IMR-90 (cell line): Measurements from ENCODE around the gene SLC26A6. TPM values are rescaled to one million over a fixed set of nuclear protein-coding genes. Genes with fewer than 3 reads are reported as not detected.

ENCODE experiments used
- ATAC-seq: fragments of 200-7000 bp; cut with Tn5 transposase; 2 replicates; pipeline ENCODE4 v1.9.1; 2020; ENCODE audit warnings: low read depth, mild to moderate bottlenecking, moderate library complexity
- BruUV-seq: library from RNA; stranded (reverse); fragments of 400-500 nt; replicated peaks from 2 replicates; lab custom pipeline; 2021; lab: Mats Ljungman, UMichigan
- CTCF ChIA-PET: fragments of 300-600 bp; formaldehyde crosslinking; extraction: SDS; loops from one replicate; lab custom pipeline; 2021; ENCODE audit warnings: antibody characterized with exemption; lab: Yijun Ruan, JAX
- POLR2A ChIA-PET: fragments of 300-600 bp; sonication (Branson Sonifier 250); formaldehyde crosslinking; loops from one replicate; lab custom pipeline; 2022; ENCODE audit warnings: antibody characterized with exemption; ENCODE audit not compliant: unreplicated experiment; lab: Charles Lee
- DNase-seq: peaks from one replicate; pipeline ENCODE4 v3.0.0; 2013
- H2AFZ ChIP-seq: replicated peaks from 2 replicates; pipeline ENCODE3; 2013; ENCODE audit warnings: low read length, mild to moderate bottlenecking; ENCODE audit not compliant: poor library complexity
- H2AK5ac ChIP-seq: 2 replicates; pipeline ENCODE4 v1.6.1; 2013; ENCODE audit warnings: low read depth, low read length, inconsistent platforms
- H2AK9ac ChIP-seq: replicated peaks from 2 replicates; pipeline ENCODE3; 2013; ENCODE audit warnings: mild to moderate bottlenecking, low read depth, low read length, moderate library complexity; ENCODE audit not compliant: poor library complexity
- H2BK120ac ChIP-seq: 2 replicates; pipeline ENCODE4 v1.6.1; 2013; ENCODE audit warnings: low read depth, low read length, inconsistent platforms
- H2BK15ac ChIP-seq: 3 replicates; pipeline ENCODE4 v1.6.1; 2013; ENCODE audit warnings: low read depth, low read length, inconsistent platforms
- H2BK20ac ChIP-seq: 2 replicates; pipeline ENCODE4 v1.6.1; 2013; ENCODE audit warnings: low read depth, mild to moderate bottlenecking, inconsistent platforms, low read length, moderate library complexity
- H2BK5ac ChIP-seq: 2 replicates; pipeline ENCODE4 v1.6.1; 2013; ENCODE audit warnings: mild to moderate bottlenecking, low read depth, low read length, inconsistent platforms; ENCODE audit not compliant: poor library complexity, severe bottlenecking
- H3K14ac ChIP-seq: replicated peaks from 2 replicates; pipeline ENCODE4 v1.6.1; 2013; ENCODE audit warnings: low read depth, low read length, inconsistent platforms
- H3K18ac ChIP-seq: 2 replicates; pipeline ENCODE4 v1.6.1; 2013; ENCODE audit warnings: low read depth, low read length, control low read depth
- H3K23ac ChIP-seq: 2 replicates; pipeline ENCODE4 v1.6.1; 2013; ENCODE audit warnings: low read depth, low read length, inconsistent platforms
- H3K27ac ChIP-seq: 2 replicates; pipeline ENCODE4 v1.5.1; 2013; ENCODE audit warnings: mild to moderate bottlenecking, control low read depth, low read length; ENCODE audit not compliant: insufficient read depth
- H3K27me3 ChIP-seq: 2 replicates; pipeline ENCODE4 v1.6.1; 2013; ENCODE audit warnings: low read length; ENCODE audit not compliant: control insufficient read depth, insufficient read depth
- H3K36me3 ChIP-seq: 2 replicates; pipeline ENCODE4 v1.6.1; 2013; ENCODE audit warnings: low read length, mixed read lengths; ENCODE audit not compliant: control insufficient read depth, insufficient read depth
- H3K4ac ChIP-seq: 2 replicates; pipeline ENCODE4 v1.6.1; 2013; ENCODE audit warnings: low read depth, low read length, inconsistent platforms
- H3K4me1 ChIP-seq: 2 replicates; pipeline ENCODE4 v1.6.1; 2013; ENCODE audit warnings: low read length, mixed read lengths; ENCODE audit not compliant: control insufficient read depth, insufficient read depth
- H3K4me2 ChIP-seq: 2 replicates; pipeline ENCODE4 v1.6.1; 2013; ENCODE audit warnings: low read depth, mild to moderate bottlenecking, control low read depth, low read length, moderate library complexity
- H3K4me3 ChIP-seq: 2 replicates; pipeline ENCODE4 v1.5.1; 2013; ENCODE audit warnings: low read depth, mild to moderate bottlenecking, control low read depth, low read length, moderate library complexity; ENCODE audit not compliant: insufficient read depth
- H3K56ac ChIP-seq: 2 replicates; pipeline ENCODE4 v1.6.1; 2013; ENCODE audit warnings: low read length, inconsistent platforms; ENCODE audit not compliant: insufficient read depth; ENCODE audit errors: extremely low read depth
- H3K79me1 ChIP-seq, 2 experiments: 2 replicates each; pipeline ENCODE4 v1.6.1; 2013; ENCODE audit warnings: low read length in 2 of 2, inconsistent platforms in 1 of 2, low read depth in 1 of 2
- H3K9ac ChIP-seq: 2 replicates; pipeline ENCODE4 v1.6.1; 2013; ENCODE audit warnings: low read depth, low read length, control low read depth
- H3K9me1 ChIP-seq: 2 replicates; pipeline ENCODE4 v1.6.1; 2013; ENCODE audit warnings: low read length, inconsistent platforms; ENCODE audit not compliant: insufficient read depth
- H3K9me3 ChIP-seq: 2 replicates; pipeline ENCODE4 v1.6.1; 2013; ENCODE audit warnings: low read length; ENCODE audit not compliant: control insufficient read depth, insufficient read depth
- H4K20me1 ChIP-seq: 2 replicates; pipeline ENCODE4 v1.6.1; 2013; ENCODE audit warnings: low read length, inconsistent platforms; ENCODE audit not compliant: insufficient read depth
- H4K5ac ChIP-seq: 2 replicates; pipeline ENCODE4 v1.6.1; 2013; ENCODE audit warnings: mild to moderate bottlenecking, low read depth, low read length, control low read depth
- H4K8ac ChIP-seq, 2 experiments: 2 replicates each; pipeline ENCODE4 v1.6.1; 2013; ENCODE audit warnings: low read depth in 2 of 2, low read length in 2 of 2, control low read depth in 1 of 2, inconsistent platforms in 1 of 2
- H4K91ac ChIP-seq: 2 replicates; pipeline ENCODE4 v1.6.1; 2013; ENCODE audit warnings: low read depth, low read length, inconsistent platforms; ENCODE audit not compliant: insufficient read depth
- BHLHE40 ChIP-seq: fragments of 150-350 bp; IDR thresholded peaks from 2 replicates; pipeline ENCODE4 v1.6.1; 2016; ENCODE audit warnings: mild to moderate bottlenecking, low read depth, low read length
- CHD1 ChIP-seq: IDR thresholded peaks from 2 replicates; pipeline ENCODE4 v1.6.1; 2012; ENCODE audit warnings: low read depth, low read length, improper control_type of control experiment
- MXI1 ChIP-seq: IDR thresholded peaks from 2 replicates; pipeline ENCODE4 v1.6.1; 2012; ENCODE audit warnings: low read depth, mild to moderate bottlenecking, low read length, moderate library complexity, borderline replicate concordance
- RAD21 ChIP-seq: IDR thresholded peaks from 2 replicates; pipeline ENCODE4 v1.6.1; 2012; ENCODE audit warnings: low read length, improper control_type of control experiment
- RFX5 ChIP-seq: IDR thresholded peaks from 2 replicates; pipeline ENCODE4 v1.8.0; 2012; ENCODE audit warnings: low read depth, mild to moderate bottlenecking, low read length, moderate library complexity
- SMC3 ChIP-seq: fragments of 150-350 bp; IDR thresholded peaks from 2 replicates; pipeline ENCODE4 v1.6.1; 2016; ENCODE audit warnings: low read depth, mild to moderate bottlenecking, antibody characterized with exemption, low read length, moderate library complexity
- WGBS, 2 experiments: methylation state at CpG; one replicate each; pipeline versions ENCODE4 v1.1.5 to v1.1.7; 2013; ENCODE audit warnings: missing lambda C conversion rate in 2 of 2; ENCODE audit not compliant: insufficient read length in 1 of 2; ENCODE audit errors: extremely low coverage in 2 of 2; 5-methylcytosine and 5-hydroxymethylcytosine counted together
- dilution Hi-C: fragments of 300-500 bp; cut with HindIII; formaldehyde crosslinking; loops from one replicate; pipeline ENCODE4 v1.14.3; 2018; ENCODE audit warnings: low sequenced_read_pairs; ENCODE audit not compliant: unreplicated experiment
- in situ Hi-C: fragments of 300-500 bp; cut with MboI; formaldehyde crosslinking; loops from 3 replicates; pipeline ENCODE4 v1.14.3; 2019; ENCODE audit warnings: low sequenced_read_pairs, inconsistent platforms, mixed read lengths
- intact Hi-C: fragments of 100-400 bp; cut with micrococcal nuclease; formaldehyde crosslinking; loops from 2 replicates; pipeline ENCODE4 v1.10.0; 2022
- polyA plus RNA-seq, 3 experiments: library from polyadenylated mRNA; depleted of rRNA; stranded (reverse); fragments of >200 nt; gene quantifications; 2 replicates each; pipeline ENCODE4 v1.2.3, GENCODE V29; 2012; ENCODE audit warnings: low replicate concordance in 1 of 3
- total RNA-seq: library from RNA; depleted of rRNA; stranded (reverse); fragments of >200 nt; gene quantifications from 2 replicates; pipeline ENCODE4 v1.2.3, GENCODE V29; 2012
- TF ChIP-seq, protein P1 (sequence below): fragments of 150-350 bp; IDR thresholded peaks from 2 replicates; pipeline ENCODE4 v1.6.1; 2017; ENCODE audit warnings: mild to moderate bottlenecking, antibody characterized with exemption, low read length, low read depth
- TF ChIP-seq, protein P2 (sequence below): fragments of 150-350 bp; IDR thresholded peaks from 2 replicates; pipeline ENCODE4 v1.6.1; 2016; ENCODE audit warnings: low read depth, mild to moderate bottlenecking, low read length, moderate library complexity, borderline replicate concordance

Gene SLC26A6
- total and polyA plus RNA-seq, 2 of the 4 experiments (the other 2 are of a cell fraction) = 11.8 to 34.3 TPM

DNA sequence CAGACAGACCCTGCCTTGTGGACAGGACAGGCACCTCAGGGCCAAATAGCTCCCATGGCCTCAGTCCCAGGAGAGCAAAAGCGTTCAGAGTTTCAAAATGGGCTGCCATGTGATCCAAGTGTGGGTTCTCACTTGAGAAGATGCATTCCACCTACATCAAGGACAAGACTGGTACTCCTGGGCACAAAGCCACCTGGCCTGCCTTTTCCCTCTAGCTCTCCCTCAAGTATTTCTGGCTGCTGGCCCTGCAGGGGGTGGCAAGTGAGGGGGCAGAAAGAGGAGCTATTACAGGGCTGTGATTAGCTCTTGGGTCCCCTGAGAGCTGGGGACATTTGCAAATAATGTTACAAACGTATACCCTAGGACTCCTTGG lies 33.7 kb downstream of the SLC26A6 start:
- peaks cover 20 to 78% of the 10 kb centered on the region in 2 experiments; a peak in 3 of 4 replicates for H3K79me1 ChIP-seq
- H2AK9ac ChIP-seq = peak overlapping the region; percentile 44
- dilution Hi-C loops = no loop called here
- H4K8ac ChIP-seq = no peak overlapping the region
- H3K27ac ChIP-seq = no peak overlapping the region
- peaks cover 29% of the 10 kb centered on the region for H3K9me1 ChIP-seq
- no peak overlapping the region for H2BK20ac ChIP-seq
- no peak overlapping the region for H3K4me3 ChIP-seq
- H3K9ac ChIP-seq = no peak overlapping the region
- no peak overlapping the region for H2AFZ ChIP-seq
- BruUV-seq = no TSS peak
- no peak overlapping the region for H4K91ac ChIP-seq
- H3K4ac ChIP-seq = no peak overlapping the region
- WGBS, 2 experiments = no CpG with 5 or more reads among the region's 2 CpGs
- no peak overlapping the region for H2BK120ac ChIP-seq
- DNase-seq (no peak), ATAC-seq (no peak)
- peaks cover 26% of the 10 kb centered on the region for H4K20me1 ChIP-seq
- no peak overlapping the region for H2BK15ac ChIP-seq
- POLR2A ChIA-PET = no interaction called here
- no peaks in the 10 kb centered on the region for H3K27me3 ChIP-seq
- H4K5ac ChIP-seq = no peak overlapping the region
- peaks cover 76% of the 10 kb centered on the region for H3K36me3 ChIP-seq
- H2BK5ac ChIP-seq = no peak overlapping the region
- TF ChIP-seq BHLHE40 = no peak
- TF ChIP-seq CHD1 = no peak
- no peak for TF ChIP-seq SMC3
- no peak for TF ChIP-seq RAD21
- TF ChIP-seq, protein P1, sequence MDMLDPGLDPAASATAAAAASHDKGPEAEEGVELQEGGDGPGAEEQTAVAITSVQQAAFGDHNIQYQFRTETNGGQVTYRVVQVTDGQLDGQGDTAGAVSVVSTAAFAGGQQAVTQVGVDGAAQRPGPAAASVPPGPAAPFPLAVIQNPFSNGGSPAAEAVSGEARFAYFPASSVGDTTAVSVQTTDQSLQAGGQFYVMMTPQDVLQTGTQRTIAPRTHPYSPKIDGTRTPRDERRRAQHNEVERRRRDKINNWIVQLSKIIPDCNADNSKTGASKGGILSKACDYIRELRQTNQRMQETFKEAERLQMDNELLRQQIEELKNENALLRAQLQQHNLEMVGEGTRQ = no peak
- TF ChIP-seq, protein P2, sequence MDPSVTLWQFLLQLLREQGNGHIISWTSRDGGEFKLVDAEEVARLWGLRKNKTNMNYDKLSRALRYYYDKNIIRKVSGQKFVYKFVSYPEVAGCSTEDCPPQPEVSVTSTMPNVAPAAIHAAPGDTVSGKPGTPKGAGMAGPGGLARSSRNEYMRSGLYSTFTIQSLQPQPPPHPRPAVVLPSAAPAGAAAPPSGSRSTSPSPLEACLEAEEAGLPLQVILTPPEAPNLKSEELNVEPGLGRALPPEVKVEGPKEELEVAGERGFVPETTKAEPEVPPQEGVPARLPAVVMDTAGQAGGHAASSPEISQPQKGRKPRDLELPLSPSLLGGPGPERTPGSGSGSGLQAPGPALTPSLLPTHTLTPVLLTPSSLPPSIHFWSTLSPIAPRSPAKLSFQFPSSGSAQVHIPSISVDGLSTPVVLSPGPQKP = no peak
- no peak for TF ChIP-seq MXI1
- TF ChIP-seq RFX5 = no peak
- no peaks in the 10 kb centered on the region for H3K9me3 ChIP-seq
- no peak overlapping the region for H3K23ac ChIP-seq
- intact Hi-C loops = no loop called here
- no peak overlapping the region for H3K18ac ChIP-seq
- H3K4me1 ChIP-seq = peaks cover 30% of the 10 kb centered on the region
- H2AK5ac ChIP-seq = no peak overlapping the region
- CTCF ChIA-PET = interaction anchor here (1.3 kb wide), 1 partner anchor 69 kb away, joined by 3 read pairs; no protein-coding TSS in a partner anchor
- in situ Hi-C loops = no loop called here
- H3K14ac ChIP-seq = no peak overlapping the region
- no peak overlapping the region for H3K56ac ChIP-seq
- H3K4me2 ChIP-seq = no peak overlapping the region
